Colonic mucosa (tissue), 4 donors: ENCODE data around the gene KLHL24. TPM values are rescaled to one million over a fixed set of nuclear protein-coding genes. Genes with fewer than 3 reads are reported as not detected.
A peak's percentile ranks its signal among the peaks of the same experiment; 100 is the strongest.
"Not testable (repeated sequence)": the region's sequence is repeated elsewhere in the genome, so short reads cannot be mapped to it uniquely, and the experiment has no call there.

ENCODE experiments used
- DNase-seq: peaks from one replicate; pipeline ENCODE4 v3.0.0-alpha.2; 2020
- H3K27ac ChIP-seq: fragments of 200-600 bp; one replicate; pipeline ENCODE4 v1.8.0; 2021
- H3K27me3 ChIP-seq: fragments of 200-600 bp; one replicate; pipeline ENCODE4 v1.8.0; 2021
- H3K36me3 ChIP-seq: fragments of 200-600 bp; one replicate; pipeline ENCODE4 v1.8.0; 2021
- H3K4me1 ChIP-seq: fragments of 200-600 bp; one replicate; pipeline ENCODE4 v1.8.0; 2021; ENCODE audit warnings: mild to moderate bottlenecking
- H3K4me3 ChIP-seq: fragments of 200-600 bp; one replicate; pipeline ENCODE4 v1.8.0; 2021
- H3K9ac ChIP-seq, 2 donors: one replicate each; pipeline ENCODE4 v1.7.0; 2013; ENCODE audit warnings: control low read depth in 2 of 2, low read depth in 2 of 2, low read length in 2 of 2
- H3K9me3 ChIP-seq: fragments of 200-600 bp; one replicate; pipeline ENCODE4 v1.8.0; 2021
- CTCF ChIP-seq: fragments of 200-600 bp; IDR thresholded peaks from one replicate; pipeline ENCODE4 v1.8.0; 2022; ENCODE audit warnings: antibody characterized with exemption, mild to moderate bottlenecking
- intact Hi-C: fragments of 100-400 bp; cut with DNase I; formaldehyde crosslinking; loops from one replicate; pipeline ENCODE4 v1.14.1; 2022
- total RNA-seq, 2 donors: library from RNA; stranded (reverse); fragmentation: NEBNext Ultra II Directional in 1 of 2; extraction: Animal tissue kit (Norgen Biotek cat#: 25700) in 1 of 2; gene quantifications; one replicate each; pipeline ENCODE4 v1.2.1, GENCODE V29; 2021
- donor health status: healthy.
- donor health status: DM: no; HTN: no; CAD: no.
- donor health status: DM: no; HTN: no; CAD: no.

Gene KLHL24
- total RNA-seq, 2 donors from 2014 or later = 25.1 to 64.2 TPM

GRCh38 chr3:183698756-183699155 lies 63.3 kb downstream of the KLHL24 start:
- peak overlapping the region; percentile 7 to 92 for H3K9ac ChIP-seq
- TF ChIP-seq CTCF = no peak
- intact Hi-C loops = loop anchor here (10.0 kb wide), 1 partner anchor 54 kb away; no protein-coding TSS in a partner anchor

GRCh38 chr3:183699238-183699947 lies 64.0 kb downstream of the KLHL24 start:
- DNase-seq = peak; percentile 51
- H3K36me3 ChIP-seq = no peaks in the 10 kb centered on the region
- H3K4me3 ChIP-seq = peak overlapping the region; percentile 97
- intact Hi-C loops = loop anchor here (10.0 kb wide), 1 partner anchor 55 kb away; no protein-coding TSS in a partner anchor
- no peaks in the 10 kb centered on the region for H3K27me3 ChIP-seq
- H3K4me1 ChIP-seq = no peaks in the 10 kb centered on the region
- TF ChIP-seq CTCF = no peak
- H3K9ac ChIP-seq = peak overlapping the region in 1 of 2 donors; percentile 92
- H3K9me3 ChIP-seq = no peaks in the 10 kb centered on the region
- peak overlapping the region; percentile 76 for H3K27ac ChIP-seq

More at GRCh38 chr3:183698756-183699155, 63.3 kb downstream of the KLHL24 start:
- peak overlapping the region; percentile 76 for H3K27ac ChIP-seq
- H3K9me3 ChIP-seq = no peaks in the 10 kb centered on the region
- H3K36me3 ChIP-seq = no peaks in the 10 kb centered on the region
- H3K4me1 ChIP-seq = no peaks in the 10 kb centered on the region
- peak overlapping the region; percentile 97 for H3K4me3 ChIP-seq
- DNase-seq = peak; percentile 38
- H3K27me3 ChIP-seq = no peaks in the 10 kb centered on the region

- DNase-seq = no peak
- H3K9me3 ChIP-seq = no peaks in the 10 kb centered on the region
- no peak for TF ChIP-seq CTCF
- no peaks in the 10 kb centered on the region for H3K36me3 ChIP-seq
- no peak overlapping the region for H3K27ac ChIP-seq
- no peaks in the 10 kb centered on the region for H3K4me1 ChIP-seq
- no peak overlapping the region for H3K4me3 ChIP-seq
- H3K9ac ChIP-seq = no peak overlapping the region
- intact Hi-C loops = no loop called here
- H3K27me3 ChIP-seq = no peaks in the 10 kb centered on the region
These were observed 66.3 kb downstream of the KLHL24 start for GRCh38 chr3:183701744-183702143.

- H3K9me3 ChIP-seq, H3K4me3 ChIP-seq, intact Hi-C loops, H3K27ac ChIP-seq, H3K27me3 ChIP-seq, DNase-seq, H3K9ac ChIP-seq, H3K4me1 ChIP-seq, H3K36me3 ChIP-seq: not testable (repeated sequence)
These were observed 68.5 kb downstream of the KLHL24 start for GRCh38 chr3:183703892-183704291.

GRCh38 chr3:183710231-183710630 lies 74.8 kb downstream of the KLHL24 start:
- intact Hi-C loops = no loop called here
- TF ChIP-seq CTCF = no peak
- no peak overlapping the region for H3K4me3 ChIP-seq
- H3K36me3 ChIP-seq = no peaks in the 10 kb centered on the region
- H3K9me3 ChIP-seq = no peaks in the 10 kb centered on the region
- H3K4me1 ChIP-seq = no peaks in the 10 kb centered on the region
- no peak overlapping the region for H3K27ac ChIP-seq
- H3K27me3 ChIP-seq = no peaks in the 10 kb centered on the region
- H3K9ac ChIP-seq = no peak overlapping the region
- no peak for DNase-seq

- intact Hi-C loops = no loop called here
These were observed 76.1 kb downstream of the KLHL24 start for GRCh38 chr3:183711516-183711915.

More at GRCh38 chr3:183711516-183711915, 76.1 kb downstream of the KLHL24 start:
- Histone ChIP-seq H3K27ac (no peak overlapping the region), H3K9ac (no peak overlapping the region), H3K36me3 (no peaks in the 10 kb centered on the region), H3K9me3 (no peaks in the 10 kb centered on the region), H3K4me1 (no peaks in the 10 kb centered on the region), H3K27me3 (no peaks in the 10 kb centered on the region), H3K4me3 (no peak overlapping the region)
- TF ChIP-seq CTCF = no peak
- no peak for DNase-seq
